NCI-H2227 (cell line): ENCODE measurements around the gene PKD2L2.
"Not testable (repeated sequence)": the region's sequence is repeated elsewhere in the genome, so short reads cannot be mapped to it uniquely, and the experiment has no call there.

Source experiments
- DNase-seq: peaks from one replicate; lab custom pipeline; 2025; ENCODE audit not compliant: unreplicated experiment; lab: John Stamatoyannopoulos, UW

PKD2L2 gene

GRCh38 chr5:137954131-137954879, 65.0 kb downstream of the PKD2L2 start:
- DNase-seq, result no peak

GRCh38 chr5:137957948-137958347, 68.7 kb downstream of the PKD2L2 start:
- no peak for DNase-seq

DNA sequence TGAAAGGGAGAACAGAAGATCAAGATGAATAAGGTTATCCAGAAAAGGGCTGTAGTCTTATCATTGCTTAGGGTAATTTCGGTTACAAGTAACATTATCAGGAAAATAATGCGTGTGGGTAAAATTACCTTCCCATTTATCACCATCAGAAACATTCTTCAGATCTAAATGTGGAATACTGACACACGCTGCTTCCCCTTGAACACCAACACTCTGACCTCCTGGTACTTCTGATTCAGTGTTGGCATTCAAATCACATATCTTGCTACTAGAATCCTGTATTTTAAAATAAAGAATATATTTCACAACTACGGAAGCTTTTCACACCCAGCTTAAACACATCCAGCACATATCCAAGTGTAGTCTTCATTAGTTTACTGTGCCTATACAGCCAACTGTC, 70.2 kb downstream of the PKD2L2 start:
- no peak for DNase-seq

GRCh38 chr5:137960141-137960540, 70.9 kb downstream of the PKD2L2 start:
- no peak for DNase-seq

GRCh38 chr5:137960819-137961218, 71.6 kb downstream of the PKD2L2 start:
- no peak for DNase-seq

DNA sequence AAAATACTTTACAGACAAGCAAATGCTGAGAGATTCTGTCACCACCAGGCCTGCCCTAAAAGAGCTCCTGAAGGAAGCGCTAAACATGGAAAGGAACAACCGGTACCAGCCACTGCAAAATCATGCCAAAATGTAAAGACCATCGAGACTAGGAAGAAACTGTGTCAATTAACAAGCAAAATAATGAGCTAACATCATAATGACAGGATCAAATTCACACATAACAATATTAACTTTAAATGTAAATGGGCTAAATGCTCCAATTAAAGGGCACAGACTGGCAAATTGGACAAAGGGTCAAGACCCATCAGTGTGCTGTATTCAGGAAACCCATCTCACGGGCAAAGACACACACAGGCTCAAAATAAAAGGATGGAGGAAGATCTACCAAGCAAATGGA, 81.1 kb downstream of the PKD2L2 start:
- DNase-seq, result not testable (repeated sequence)

GRCh38 chr5:137975208-137975607, 86.0 kb downstream of the PKD2L2 start:
- no peak for DNase-seq

- DNase-seq, result no peak
Measured at GRCh38 chr5:137989419-137989818, 100.2 kb downstream of the PKD2L2 start.
